ENCODE measurements around the gene PCSK6. TPM values are rescaled to one million over a fixed set of nuclear protein-coding genes. Genes with fewer than 3 reads are reported as not detected.

PCSK6 gene
- total RNA-seq, 1 experiment from 2014 or later = 10.6 TPM

- DNase-seq (ENCODE audit: low read depth, low spot score) = no peak
- H3K9me3 ChIP-seq (ENCODE audit: control insufficient read depth, insufficient read depth, low read depth, low read length) = peaks cover 11% of the 10 kb centered on the region
- BruUV-seq (replicated peaks) = no TSS peak
- no peaks in the 10 kb centered on the region for H3K36me3 ChIP-seq (ENCODE audit: control insufficient read depth, insufficient read depth, low read length)
- H3K4me1 ChIP-seq (ENCODE audit: control insufficient read depth, insufficient read depth, low read length) = no peaks in the 10 kb centered on the region
- ChIA-PET CTCF (no interaction called here), POLR2A (no interaction called here)
- H3K4me3 ChIP-seq (ENCODE audit: low read depth in 2 of 2, low read length in 2 of 2) = no peak overlapping the region
- TF ChIP-seq POLR2AphosphoS5 (IDR thresholded peaks at IDR 0.05; ENCODE audit: low read depth, low read length) (no peak), TCF7L2 (IDR thresholded peaks at IDR 0.05; ENCODE audit: low read depth, low read length) (no peak)
- no peak overlapping the region for H3K27ac ChIP-seq (ENCODE audit: low read length)
- in situ Hi-C loops (cut with HindIII; ENCODE audit: low pct_unique_long_range_greater_than_20kb, low sequenced_read_pairs) = no loop called here
- H3K27me3 ChIP-seq (ENCODE audit: control insufficient read depth, insufficient read depth, low read length) = peaks cover 10% of the 10 kb centered on the region
- no peak for ATAC-seq
- intact Hi-C loops (cut with micrococcal nuclease; ENCODE audit: unreplicated experiment) = no loop called here
Observed at GRCh38 chr15:101520395-101520794, 30.9 kb upstream of the PCSK6 start.

- peaks cover 10% of the 10 kb centered on the region for H3K27me3 ChIP-seq (ENCODE audit: control insufficient read depth, insufficient read depth, low read length)
- ChIA-PET CTCF (no interaction called here), POLR2A (no interaction called here)
- intact Hi-C loops (cut with micrococcal nuclease; ENCODE audit: unreplicated experiment) (no loop called here), in situ Hi-C loops (cut with HindIII; ENCODE audit: low pct_unique_long_range_greater_than_20kb, low sequenced_read_pairs) (no loop called here)
- no peak overlapping the region for H3K27ac ChIP-seq (ENCODE audit: low read length)
- ATAC-seq (no peak), DNase-seq (ENCODE audit: low read depth, low spot score) (no peak)
- BruUV-seq (replicated peaks) = no TSS peak
- no peak overlapping the region for H3K4me3 ChIP-seq (ENCODE audit: low read depth in 2 of 2, low read length in 2 of 2)
- no peaks in the 10 kb centered on the region for H3K36me3 ChIP-seq (ENCODE audit: control insufficient read depth, insufficient read depth, low read length)
- H3K9me3 ChIP-seq (ENCODE audit: control insufficient read depth, insufficient read depth, low read depth, low read length) = peaks cover 12% of the 10 kb centered on the region
- TF ChIP-seq POLR2AphosphoS5 (IDR thresholded peaks at IDR 0.05; ENCODE audit: low read depth, low read length) (no peak), REST (IDR thresholded peaks at IDR 0.05; ENCODE audit: insufficient read depth in 1 of 2, low read depth in 2 of 2, low read length in 1 of 2) (no peak), TCF7L2 (IDR thresholded peaks at IDR 0.05; ENCODE audit: low read depth, low read length) (no peak), SIN3A (IDR thresholded peaks at IDR 0.05; ENCODE audit: borderline replicate concordance, insufficient read depth, low read depth, low read length) (no peak), CTCF (IDR thresholded peaks at IDR 0.05) (no peak)
- no peaks in the 10 kb centered on the region for H3K4me1 ChIP-seq (ENCODE audit: control insufficient read depth, insufficient read depth, low read length)
Observed at GRCh38 chr15:101517504-101517903, 28.0 kb upstream of the PCSK6 start.

- no peaks in the 10 kb centered on the region for H3K4me1 ChIP-seq (ENCODE audit: control insufficient read depth, insufficient read depth, low read length)
- no peak for TF ChIP-seq POLR2AphosphoS5 (IDR thresholded peaks at IDR 0.05; ENCODE audit: low read depth, low read length)
- no peak for TF ChIP-seq CTCF (IDR thresholded peaks at IDR 0.05)
- TF ChIP-seq REST (IDR thresholded peaks at IDR 0.05; ENCODE audit: insufficient read depth in 1 of 2, low read depth in 2 of 2, low read length in 1 of 2) = no peak
- no peak for TF ChIP-seq SIN3A (IDR thresholded peaks at IDR 0.05; ENCODE audit: borderline replicate concordance, insufficient read depth, low read depth, low read length)
- TF ChIP-seq TCF7L2 (IDR thresholded peaks at IDR 0.05; ENCODE audit: low read depth, low read length) = no peak
- H3K4me3 ChIP-seq (ENCODE audit: low read depth in 2 of 2, low read length in 2 of 2) = no peak overlapping the region
- H3K9me3 ChIP-seq (ENCODE audit: control insufficient read depth, insufficient read depth, low read depth, low read length) = peaks cover 12% of the 10 kb centered on the region
- no peak for DNase-seq (ENCODE audit: low read depth, low spot score)
- ChIA-PET CTCF (interaction anchor here (0.7 kb wide), 1 partner anchor 112 kb away, joined by 7 read pairs; no protein-coding TSS in a partner anchor), POLR2A (no interaction called here)
- no peaks in the 10 kb centered on the region for H3K36me3 ChIP-seq (ENCODE audit: control insufficient read depth, insufficient read depth, low read length)
- intact Hi-C loops (cut with micrococcal nuclease; ENCODE audit: unreplicated experiment) = no loop called here
- no peak overlapping the region for H3K27ac ChIP-seq (ENCODE audit: low read length)
- ATAC-seq = no peak
- peaks cover 5% of the 10 kb centered on the region for H3K27me3 ChIP-seq (ENCODE audit: control insufficient read depth, insufficient read depth, low read length)
- in situ Hi-C loops (cut with HindIII; ENCODE audit: low pct_unique_long_range_greater_than_20kb, low sequenced_read_pairs) = no loop called here
- BruUV-seq (replicated peaks) = no TSS peak
Observed at GRCh38 chr15:101514318-101514717, 24.8 kb upstream of the PCSK6 start.

All from Panc1 (cell line).